HCT116 (cell line): Measurements from ENCODE around the gene GNAT1. TPM values are rescaled to one million over a fixed set of nuclear protein-coding genes. Genes with fewer than 3 reads are reported as not detected.

Source experiments
- ATAC-seq: fragments of 200-7000 bp; cut with Tn5 transposase; 2 replicates; pipeline ENCODE4 v1.9.1; 2020; ENCODE audit warnings: mild to moderate bottlenecking, moderate library complexity
- BruUV-seq: library from RNA; stranded (reverse); fragments of 400-500 nt; replicated peaks from 2 replicates; lab custom pipeline; 2021; lab: Mats Ljungman, UMichigan
- CTCF ChIA-PET: fragments of 300-600 bp; sonication (Branson Sonifier 250); formaldehyde crosslinking; loops from one replicate; lab custom pipeline; 2021; ENCODE audit warnings: antibody characterized with exemption; lab: Charles Lee
- POLR2A ChIA-PET: fragments of 300-600, 350-600 bp; sonication (Branson Sonifier 250); formaldehyde crosslinking; loops from one replicate; lab custom pipeline; 2021; ENCODE audit warnings: antibody characterized with exemption; lab: Charles Lee
- RAD21 ChIA-PET, 2 experiments: fragments of 300-600 bp; sonication (Branson Sonifier 250); formaldehyde crosslinking; loops; one replicate each; lab custom pipeline; 2023; ENCODE audit warnings: low total read pairs in 2 of 2; ENCODE audit not compliant: uncharacterized antibody in 2 of 2, unreplicated experiment in 2 of 2, low non-redundant PET in 1 of 2; lab: Charles Lee
- DNase-seq: peaks from one replicate; pipeline ENCODE4 v3.0.0-alpha.2; 2010; ENCODE audit warnings: low read depth, low spot score
- H2AFZ ChIP-seq: fragments of 200-600 bp; shearing (Covaris generic), sonication (generic); 2 replicates; pipeline ENCODE4 v1.6.1; 2017; ENCODE audit warnings: low read depth, mixed run types, mixed read lengths, antibody characterized with exemption, low read length; ENCODE audit not compliant: poor library complexity, severe bottlenecking
- H3K27ac ChIP-seq: 2 replicates; pipeline ENCODE4 v1.5.1; 2012; ENCODE audit warnings: low read depth, low read length
- H3K27me3 ChIP-seq: fragments of 200-600 bp; sonication (generic); 2 replicates; pipeline ENCODE4 v1.6.1; 2016; ENCODE audit warnings: mixed run types, low read length, mixed read lengths; ENCODE audit not compliant: insufficient read depth
- H3K36me3 ChIP-seq, 2 experiments: fragments of 200-500 bp in 1 of 2; fragments of 200-600 bp in 1 of 2; sonication (Bioruptor generic) in 1 of 2; sonication (generic) in 1 of 2; 2 replicates each; pipeline versions ENCODE4 v1.5.1 to v1.6.1; 2014 to 2016; ENCODE audit warnings: low read length in 2 of 2, inconsistent platforms in 1 of 2, mixed read lengths in 1 of 2, mixed run types in 1 of 2; ENCODE audit not compliant: insufficient read depth in 2 of 2, control insufficient read depth in 1 of 2
- H3K4me1 ChIP-seq, 2 experiments: fragments of 200-600 bp in 1 of 2; sonication (generic) in 1 of 2; 2 replicates each; pipeline versions ENCODE4 v1.5.1 to v1.6.1; 2012 to 2017; ENCODE audit warnings: low read length in 2 of 2, inconsistent platforms in 1 of 2, mild to moderate bottlenecking in 1 of 2, mixed read lengths in 1 of 2, mixed run types in 1 of 2, moderate library complexity in 1 of 2; ENCODE audit not compliant: insufficient read depth in 2 of 2, control insufficient read depth in 1 of 2
- H3K4me2 ChIP-seq: fragments of 200-600 bp; sonication (generic); 2 replicates; pipeline ENCODE4 v1.6.1; 2017; ENCODE audit warnings: mixed run types, low read length, mixed read lengths
- H3K4me3 ChIP-seq, 2 experiments: fragments of 200-600 bp in 1 of 2; sonication (generic) in 1 of 2; replicated peaks in 1 of 2; 2 replicates each; pipeline ENCODE4 v1.5.1; 2011 to 2016; ENCODE audit warnings: low read length in 2 of 2, control low read depth in 1 of 2, low read depth in 1 of 2, mild to moderate bottlenecking in 1 of 2, mixed read lengths in 1 of 2, mixed run types in 1 of 2
- H3K79me2 ChIP-seq: fragments of 200-600 bp; sonication (generic); 2 replicates; pipeline ENCODE4 v1.6.1; 2017; ENCODE audit warnings: mild to moderate bottlenecking, mixed run types, low read length, moderate library complexity, mixed read lengths; ENCODE audit not compliant: insufficient read depth
- H3K9ac ChIP-seq: fragments of 200-600 bp; sonication (generic); 2 replicates; pipeline ENCODE4 v1.6.1; 2016; ENCODE audit warnings: low read length, mixed read lengths
- H3K9me2 ChIP-seq: fragments of 200-600 bp; sonication (generic), shearing (Covaris generic); 2 replicates; pipeline ENCODE4 v1.6.1; 2017; ENCODE audit warnings: mixed run types, mild to moderate bottlenecking, moderate library complexity; ENCODE audit not compliant: insufficient read depth
- H3K9me3 ChIP-seq, 2 experiments: fragments of 200-500 bp in 1 of 2; fragments of 200-600 bp in 1 of 2; sonication (Bioruptor generic) in 1 of 2; sonication (generic) in 1 of 2; 2 replicates each; pipeline ENCODE4 v1.6.1; 2014 to 2017; ENCODE audit warnings: low read length in 2 of 2, mixed read lengths in 2 of 2, inconsistent platforms in 1 of 2, low read depth in 1 of 2, mild to moderate bottlenecking in 1 of 2, mixed run types in 1 of 2, moderate library complexity in 1 of 2; ENCODE audit not compliant: control insufficient read depth in 1 of 2, insufficient read depth in 1 of 2
- H4K20me1 ChIP-seq: fragments of 200-600 bp; sonication (generic), shearing (Covaris generic); 2 replicates; pipeline ENCODE4 v1.6.1; 2017; ENCODE audit warnings: mixed run types, mild to moderate bottlenecking, moderate library complexity; ENCODE audit not compliant: insufficient read depth
- ATF3 ChIP-seq: IDR thresholded peaks from 2 replicates; pipeline ENCODE4 v1.6.1; 2012
- EGR1 ChIP-seq: IDR thresholded peaks from 2 replicates; pipeline ENCODE4 v1.6.1; 2012; ENCODE audit warnings: low read depth
- ELF1 ChIP-seq: IDR thresholded peaks from 2 replicates; pipeline ENCODE4 v1.6.1; 2012; ENCODE audit warnings: low read depth, borderline replicate concordance
- EZH2phosphoT487 ChIP-seq: fragments of 200-600 bp; IDR thresholded peaks from 2 replicates; pipeline ENCODE4 v1.6.1; 2018; ENCODE audit warnings: antibody characterized with exemption, borderline replicate concordance
- POLR2A ChIP-seq: IDR thresholded peaks from 2 replicates; pipeline ENCODE4 v1.7.0; 2011; ENCODE audit warnings: borderline replicate concordance; ENCODE audit not compliant: insufficient read depth, insufficient read length; ENCODE audit errors: extremely low read depth
- RAD21 ChIP-seq: IDR thresholded peaks from 2 replicates; pipeline ENCODE4 v1.6.1; 2012; ENCODE audit warnings: low read depth, mild to moderate bottlenecking
- REST ChIP-seq: IDR thresholded peaks from 2 replicates; pipeline ENCODE4 v1.6.1; 2012; ENCODE audit warnings: low read depth
- SP1 ChIP-seq: IDR thresholded peaks from 2 replicates; pipeline ENCODE4 v1.6.1; 2012; ENCODE audit warnings: low read depth
- SRF ChIP-seq: IDR thresholded peaks from 2 replicates; pipeline ENCODE4 v1.6.1; 2012; ENCODE audit warnings: low read depth
- TCF7L2 ChIP-seq: IDR thresholded peaks from 2 replicates; pipeline ENCODE4 v1.7.0; 2011; ENCODE audit warnings: borderline replicate concordance, inconsistent platforms; ENCODE audit not compliant: insufficient read depth, insufficient read length; ENCODE audit errors: extremely low read depth
- ZFX ChIP-seq: fragments of 450-650 bp; IDR thresholded peaks from 2 replicates; pipeline ENCODE4 v1.6.1; 2017
- ZNF274 ChIP-seq: fragments of 200-500 bp; sonication (Bioruptor generic); IDR thresholded peaks from 2 replicates; pipeline ENCODE4 v1.6.1; 2014; ENCODE audit warnings: mild to moderate bottlenecking, low read depth, low read length, inconsistent platforms
- intact Hi-C: fragments of 100-400 bp; cut with micrococcal nuclease; formaldehyde crosslinking; loops from 2 replicates; pipeline ENCODE4 v1.10.0; 2022
- total RNA-seq: library from RNA; stranded (reverse); gene quantifications from one replicate; pipeline ENCODE4 v1.2.1, GENCODE V29; 2021; ENCODE audit not compliant: unreplicated experiment

Gene GNAT1
- total RNA-seq, 1 experiment from 2014 or later = not detected

- no peaks in the 10 kb centered on the region for H3K9me2 ChIP-seq
- no peak for DNase-seq
- TF ChIP-seq EGR1 (no peak), POLR2A (no peak), SRF (no peak), ATF3 (no peak), RAD21 (no peak), ZNF274 (no peak), EZH2phosphoT487 (no peak), ZFX (no peak), SP1 (no peak), ELF1 (no peak)
- TF ChIP-seq, all 23 proteins: peak for 0
- no peak overlapping the region for H3K4me3 ChIP-seq
- no peaks in the 10 kb centered on the region for H3K27me3 ChIP-seq
- no peaks in the 10 kb centered on the region for H3K36me3 ChIP-seq
- H3K4me1 ChIP-seq = peaks cover 0 to 10% of the 10 kb centered on the region in 2 experiments; a peak in 1 of 4 replicates
- no peaks in the 10 kb centered on the region for H3K79me2 ChIP-seq
- no peak overlapping the region for H2AFZ ChIP-seq
- no peaks in the 10 kb centered on the region for H4K20me1 ChIP-seq
- H3K9me3 ChIP-seq = no peaks in the 10 kb centered on the region
- BruUV-seq = no TSS peak
- CTCF ChIA-PET = no interaction called here
- no peak overlapping the region for H3K9ac ChIP-seq
- ATAC-seq = no peak
- POLR2A ChIA-PET = no interaction called here
- no peak overlapping the region for H3K4me2 ChIP-seq
- H3K27ac ChIP-seq = no peak overlapping the region
- intact Hi-C loops = no loop called here
- RAD21 ChIA-PET = no interaction called here
Observed at GRCh38 chr3:50150404-50150750, 41.0 kb upstream of the GNAT1 start.

GRCh38 chr3:50150863-50151686 is 40.3 kb upstream of the GNAT1 start:
- Histone ChIP-seq H3K27me3 (no peaks in the 10 kb centered on the region), H3K4me3 (no peak overlapping the region), H3K4me1 (peaks cover 5 to 17% of the 10 kb centered on the region in 2 experiments), H3K9me3 (no peaks in the 10 kb centered on the region), H3K4me2 (no peak overlapping the region), H2AFZ (no peak overlapping the region), H4K20me1 (no peaks in the 10 kb centered on the region), H3K27ac (no peak overlapping the region), H3K36me3 (no peaks in the 10 kb centered on the region), H3K9me2 (no peaks in the 10 kb centered on the region), H3K9ac (no peak overlapping the region), H3K79me2 (no peaks in the 10 kb centered on the region)
- ChIA-PET CTCF (no interaction called here), POLR2A (no interaction called here), RAD21 (no interaction called here)
- no TSS peak for BruUV-seq
- TF ChIP-seq REST (no peak), TCF7L2 (no peak), SP1 (no peak)
- DNase-seq (no peak), ATAC-seq (no peak)
- intact Hi-C loops = no loop called here
